ENCODE measurements around the gene C1orf159. TPM values are rescaled to one million over a fixed set of nuclear protein-coding genes. Genes with fewer than 3 reads are reported as not detected.
"Not testable (repeated sequence)": the region's sequence is repeated elsewhere in the genome, so short reads cannot be mapped to it uniquely, and the experiment has no call there.

C1orf159 gene
- polyA plus RNA-seq, 3 donors, result 5.2 to 11.5 (median 9.3) TPM

GRCh38 chr1:1088029-1088800, 27.7 kb downstream of the C1orf159 start:
- WGBS, 3 donors, result 88 to 95% (median 93%) methylated on average over 29 to 39 of the region's 39 CpGs
- no peak overlapping the region for H3K27ac ChIP-seq (ENCODE audit: low read depth, low read length)

- H3K27ac ChIP-seq (ENCODE audit: low read depth, low read length), result no peak overlapping the region
- WGBS, 3 donors, result 92 to 95% (median 94%) methylated on average over 38 of the region's 38 CpGs
These were observed 28.4 kb downstream of the C1orf159 start for GRCh38 chr1:1087351-1088028.

DNA sequence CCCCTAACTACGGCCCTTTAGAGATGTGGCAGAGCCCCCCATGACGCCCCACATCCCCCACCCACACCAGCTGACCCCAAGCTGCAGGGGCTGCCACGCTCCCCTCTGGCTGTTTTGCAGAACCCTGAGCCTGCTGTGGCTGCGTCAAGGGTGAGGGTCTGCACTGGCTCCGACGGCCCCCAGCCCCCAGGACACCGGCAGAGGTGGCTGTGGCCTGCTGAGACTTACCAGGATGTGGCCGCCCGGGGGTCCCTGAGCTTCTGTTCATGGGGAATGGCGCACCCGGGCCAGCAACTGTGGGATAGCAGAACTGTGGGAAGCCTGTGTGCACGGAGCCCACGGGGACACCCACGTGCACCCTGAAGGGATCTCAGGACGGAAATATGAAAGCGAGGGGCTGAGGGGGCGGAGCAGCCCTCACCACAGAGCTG, 29.0 kb downstream of the C1orf159 start:
- no peak overlapping the region for H3K27ac ChIP-seq (ENCODE audit: low read depth, low read length)
- WGBS, 3 donors, result 91 to 96% (median 93%) methylated on average over 17 of the region's 17 CpGs

- no peak overlapping the region for H3K27ac ChIP-seq (ENCODE audit: low read depth, low read length)
- 87 to 95% (median 94%) methylated on average over 35 to 38 of the region's 38 CpGs for WGBS, 3 donors
These were observed 29.7 kb downstream of the C1orf159 start for GRCh38 chr1:1085911-1086841.

DNA sequence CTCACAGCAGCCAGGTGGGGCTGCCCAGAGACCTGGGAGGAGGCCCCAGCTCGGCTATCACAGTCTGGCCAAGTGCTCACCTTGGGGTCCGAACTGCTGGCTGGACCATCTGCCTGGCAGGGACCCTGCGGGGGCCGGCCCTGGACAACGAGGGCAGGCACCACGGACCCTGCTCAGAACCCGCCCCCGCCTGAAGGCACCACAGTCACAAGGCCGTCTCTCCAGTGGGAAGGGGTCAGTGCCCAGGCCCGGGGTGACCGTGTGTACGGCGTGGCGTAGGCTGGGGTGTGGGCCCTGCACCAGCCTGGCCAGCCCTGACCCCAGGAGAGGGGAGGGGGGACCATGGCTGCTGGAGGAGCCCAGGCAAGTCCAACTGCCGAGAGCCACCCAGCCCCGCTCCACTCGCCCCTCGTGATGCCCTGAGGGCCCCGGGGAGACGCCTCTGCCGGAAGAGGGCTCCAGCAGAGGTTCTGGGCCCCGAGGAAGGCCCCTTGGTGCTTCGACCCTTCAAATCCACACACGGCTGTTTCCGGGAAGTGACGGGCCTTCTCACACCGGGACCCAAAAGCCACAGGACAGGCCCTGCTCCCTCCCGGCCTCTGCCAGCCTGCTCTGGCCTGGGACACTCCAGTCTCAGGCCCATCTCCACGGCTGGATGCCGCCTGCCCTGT, 30.6 kb downstream of the C1orf159 start:
- WGBS, 3 donors, result 91 to 93% (median 92%) methylated on average over 27 to 30 of the region's 30 CpGs
- no peak overlapping the region for H3K27ac ChIP-seq (ENCODE audit: low read depth, low read length)

GRCh38 chr1:1084372-1085170, 31.3 kb downstream of the C1orf159 start:
- WGBS, 3 donors, result 93 to 95% (median 94%) methylated on average over 36 to 38 of the region's 38 CpGs
- H3K27ac ChIP-seq (ENCODE audit: low read depth, low read length), result no peak overlapping the region

DNA sequence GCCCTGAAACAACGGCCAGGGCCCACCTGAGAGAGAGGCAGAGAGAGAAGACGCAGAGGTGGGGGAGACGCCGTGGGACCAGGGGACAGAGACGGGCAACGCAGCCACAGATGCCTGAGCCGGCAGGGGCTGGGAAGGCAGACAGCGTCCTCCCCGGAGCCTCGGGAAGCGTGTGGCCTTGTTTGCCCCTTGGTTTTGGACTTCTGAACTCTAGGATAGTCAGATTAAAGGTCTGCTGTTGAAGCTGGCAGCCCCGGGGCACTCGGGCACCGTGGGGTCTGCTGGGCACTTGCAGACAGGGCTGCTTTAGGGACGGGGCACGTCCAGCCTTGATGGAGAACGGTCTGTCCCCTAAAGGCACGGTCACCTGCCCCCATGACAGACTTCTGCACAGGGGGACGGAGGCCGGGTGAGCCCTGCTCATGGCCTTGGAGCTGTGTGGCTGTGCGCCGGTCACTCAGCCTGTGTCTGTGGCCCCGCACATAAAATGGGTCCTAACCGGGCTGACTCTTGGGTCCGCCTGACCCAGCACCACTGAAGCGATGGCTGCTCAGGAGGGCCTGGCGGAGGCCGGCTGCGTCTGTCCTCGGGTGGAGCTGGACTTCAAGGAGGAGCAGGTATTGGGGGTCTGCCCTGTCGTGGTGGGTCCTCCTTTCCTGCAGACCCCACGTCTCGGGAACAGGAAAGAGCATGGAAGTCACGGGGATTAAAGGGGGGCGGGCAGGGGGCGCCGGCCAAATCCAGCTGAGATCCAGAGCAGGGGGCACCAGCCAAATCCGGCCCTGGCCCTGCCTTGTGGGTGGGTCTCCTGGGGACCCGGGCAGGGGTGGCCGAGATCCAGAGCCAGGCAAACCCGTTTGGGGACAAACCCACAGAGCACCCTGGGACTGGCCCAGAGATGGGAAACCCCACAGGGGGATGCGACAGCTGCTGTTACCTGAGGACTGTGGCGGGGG, 32.2 kb downstream of the C1orf159 start:
- no peak overlapping the region for H3K27ac ChIP-seq (ENCODE audit: low read depth, low read length)
- 90 to 93% (median 92%) methylated on average over 43 of the region's 43 CpGs for WGBS, 3 donors

DNA sequence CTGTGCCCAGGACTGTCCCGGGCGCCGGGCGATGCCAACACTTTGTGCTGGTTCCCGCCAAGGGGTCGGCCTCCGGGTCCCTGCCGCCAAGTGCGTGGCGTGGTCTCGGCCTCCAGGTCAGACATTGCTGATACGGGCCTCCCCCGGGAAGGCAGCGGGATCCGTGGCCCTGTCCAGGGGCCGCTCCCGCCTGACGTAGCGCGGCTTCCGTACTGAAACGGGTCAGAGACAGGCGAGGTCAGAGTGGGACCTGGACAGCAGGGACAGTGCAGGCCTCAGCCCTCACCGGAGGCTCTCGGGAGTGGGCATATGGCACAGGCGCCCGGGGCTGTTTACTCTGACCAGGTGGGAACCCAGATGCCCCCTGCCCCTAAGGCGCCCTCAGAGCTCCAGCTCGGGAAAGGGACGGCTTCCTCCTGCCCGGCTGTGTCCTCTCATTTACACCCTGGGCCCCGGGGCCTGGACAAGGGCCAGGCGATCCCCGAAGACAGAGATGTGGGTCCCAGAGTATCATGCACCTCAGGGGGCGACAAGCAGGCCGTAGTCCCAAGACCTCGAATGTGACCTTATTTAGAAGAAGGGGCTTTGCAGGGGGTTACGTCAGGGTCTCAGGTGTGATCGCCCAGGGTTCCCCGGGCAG, 33.0 kb downstream of the C1orf159 start:
- WGBS, 3 donors, result 93 to 94% (median 94%) methylated on average over 37 to 40 of the region's 40 CpGs
- H3K27ac ChIP-seq (ENCODE audit: low read depth, low read length), result no peak overlapping the region

DNA sequence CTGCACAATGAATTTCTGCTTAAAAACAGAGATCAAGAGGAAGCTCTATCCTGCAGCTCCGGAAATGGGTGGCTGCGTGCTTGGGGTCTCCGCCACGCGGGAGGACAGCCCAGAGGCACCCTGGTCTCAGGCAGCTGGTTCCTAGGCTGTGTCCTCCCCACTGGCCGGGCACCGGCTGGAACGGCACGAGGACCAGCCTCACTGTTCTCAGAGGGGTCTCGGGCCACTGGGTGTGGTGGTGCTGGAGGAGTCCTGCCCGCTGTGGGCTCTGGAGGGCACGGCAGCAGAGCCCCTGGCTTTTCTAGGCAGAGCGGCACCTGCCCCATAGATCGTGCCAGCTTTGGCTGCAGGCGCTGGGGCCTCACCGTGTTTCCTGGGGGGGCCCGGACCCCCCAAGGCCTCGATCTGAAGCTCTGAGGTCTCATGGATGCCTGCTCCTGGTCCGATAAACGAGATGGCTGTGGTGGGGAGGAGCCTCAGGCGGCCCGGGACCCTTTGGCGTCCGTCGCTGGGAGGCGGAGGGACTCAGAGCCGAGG, 33.6 kb downstream of the C1orf159 start:
- H3K27ac ChIP-seq (ENCODE audit: low read depth, low read length), result no peak overlapping the region
- WGBS, 3 donors, result 91 to 93% (median 92%) methylated on average over 27 of the region's 27 CpGs

GRCh38 chr1:1081311-1082238, 34.3 kb downstream of the C1orf159 start:
- 90 to 93% (median 91%) methylated on average over 51 to 52 of the region's 52 CpGs for WGBS, 3 donors
- no peak overlapping the region for H3K27ac ChIP-seq (ENCODE audit: low read depth, low read length)

GRCh38 chr1:1080951-1081310, 35.0 kb downstream of the C1orf159 start:
- no peak overlapping the region for H3K27ac ChIP-seq (ENCODE audit: low read depth, low read length)
- 44 to 54% (median 52%) methylated on average over 7 to 9 of the region's 9 CpGs for WGBS, 3 donors

DNA sequence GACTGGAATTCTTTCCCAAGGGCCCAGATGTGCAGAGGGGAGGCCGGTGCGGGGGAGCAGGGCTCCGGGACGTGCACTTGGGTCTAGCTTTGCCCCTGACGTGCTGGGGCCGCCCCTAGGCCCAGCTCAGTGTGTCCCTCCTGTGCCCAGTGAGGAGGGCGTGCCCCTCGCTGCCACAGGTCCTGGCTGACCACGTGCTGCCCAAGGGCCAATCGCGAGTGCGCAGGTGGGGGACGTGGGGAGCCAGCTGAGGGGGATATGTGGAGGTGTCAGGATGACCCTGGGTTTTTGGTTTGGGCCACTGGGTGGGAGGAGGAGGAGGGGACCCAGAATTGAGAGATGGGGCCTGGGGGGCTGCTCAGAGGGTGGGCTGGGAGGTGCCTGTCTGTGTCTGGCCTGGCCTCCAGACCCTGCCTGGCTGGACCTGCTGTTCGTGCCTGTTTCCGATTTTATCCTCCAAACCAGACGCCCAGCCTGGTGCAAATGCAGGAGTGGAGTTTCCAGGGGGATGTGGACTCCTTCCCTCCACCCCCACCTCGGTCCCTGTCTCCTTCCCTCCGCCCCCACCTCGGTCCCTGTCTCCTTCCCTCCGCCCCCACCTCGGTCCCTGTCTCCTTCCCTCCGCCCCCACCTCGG, 35.6 kb downstream of the C1orf159 start:
- WGBS, 3 donors, result 3 to 9% (median 4%) methylated on average over 17 to 21 of the region's 23 CpGs
- H3K27ac ChIP-seq (ENCODE audit: low read depth, low read length), result no peak overlapping the region

DNA sequence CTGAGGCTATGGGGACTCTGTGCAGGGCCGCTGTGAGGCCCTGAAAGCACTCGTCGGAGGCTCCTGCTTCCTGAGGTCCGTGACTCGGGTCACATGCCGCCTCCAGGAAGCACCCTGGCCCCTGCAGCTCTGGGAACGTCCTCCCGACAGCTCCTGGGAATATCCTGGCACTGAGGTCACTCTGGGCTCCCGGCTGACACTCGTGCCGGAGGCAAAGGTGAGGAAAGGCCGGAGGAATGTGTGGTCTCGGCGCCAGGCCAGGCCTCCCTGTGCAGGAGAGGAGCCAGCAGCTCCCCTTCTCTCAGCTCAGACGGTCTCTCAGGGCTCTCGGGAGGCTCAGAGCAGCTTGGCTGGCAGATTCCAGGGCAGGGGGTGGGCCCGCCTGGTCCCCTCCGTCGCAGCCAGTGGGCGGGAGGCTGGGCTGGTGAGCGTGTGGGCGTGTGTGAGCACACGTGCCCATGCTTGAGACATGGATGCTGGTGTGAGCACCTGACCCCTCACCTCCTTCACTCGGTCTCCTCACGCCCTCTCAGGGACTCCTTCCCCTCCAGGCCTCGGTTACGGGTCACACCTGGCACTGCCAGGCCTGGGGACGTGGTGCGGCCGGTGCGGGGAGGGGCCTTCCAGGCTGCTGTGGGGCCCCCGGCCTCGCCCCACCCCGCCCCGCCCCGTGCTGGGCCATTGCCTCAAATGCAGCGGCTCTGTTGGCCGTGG, 36.3 kb downstream of the C1orf159 start:
- no peak overlapping the region for H3K27ac ChIP-seq (ENCODE audit: low read depth, low read length)
- WGBS, 3 donors, result 1 to 2% (median 2%) methylated on average over 37 to 38 of the region's 38 CpGs

- not testable (repeated sequence) for H3K27ac ChIP-seq (ENCODE audit: low read depth, low read length)
- 13 to 81% methylated on average over 3 to 14 of the region's 21 CpGs; no CpG with 5 or more reads in 1 of the 3 donors for WGBS, 3 donors
These were observed 38.5 kb downstream of the C1orf159 start for GRCh38 chr1:1077396-1077795.

Data from adipose tissue (tissue), 3 donors.